GM03348 (cell line): ENCODE data around the gene EN1.

Source experiments
- DNase-seq: peaks from one replicate; pipeline ENCODE4 v3.0.0; 2012; ENCODE audit warnings: low spot score

Gene EN1

GRCh38 chr2:118817469-118817868, 30.0 kb downstream of the EN1 start:
- DNase-seq = no peak

GRCh38 chr2:118816669-118817068, 30.8 kb downstream of the EN1 start:
- DNase-seq = no peak

- DNase-seq = no peak
Measured at GRCh38 chr2:118815731-118816130, 31.7 kb downstream of the EN1 start.

GRCh38 chr2:118815314-118815713, 32.1 kb downstream of the EN1 start:
- no peak for DNase-seq

GRCh38 chr2:118814368-118814767, 33.1 kb downstream of the EN1 start:
- no peak for DNase-seq

- DNase-seq = no peak
Measured at GRCh38 chr2:118813601-118814339, 33.7 kb downstream of the EN1 start.

- no peak for DNase-seq
Measured at GRCh38 chr2:118813111-118813510, 34.3 kb downstream of the EN1 start.

- no peak for DNase-seq
Measured at GRCh38 chr2:118812552-118812951, 34.9 kb downstream of the EN1 start.

- no peak for DNase-seq
Measured at GRCh38 chr2:118811514-118812115, 35.8 kb downstream of the EN1 start.

- DNase-seq = no peak
Measured at GRCh38 chr2:118810766-118811165, 36.7 kb downstream of the EN1 start.

GRCh38 chr2:118808429-118808809, 39.0 kb downstream of the EN1 start:
- DNase-seq = peak; percentile 71

- DNase-seq = no peak
Measured at GRCh38 chr2:118807668-118808428, 39.6 kb downstream of the EN1 start.

GRCh38 chr2:118806797-118807667, 40.4 kb downstream of the EN1 start:
- peak; percentile 53 for DNase-seq

GRCh38 chr2:118805064-118805690, 42.3 kb downstream of the EN1 start:
- DNase-seq = peak; percentile 50

GRCh38 chr2:118803012-118803411, 44.4 kb downstream of the EN1 start:
- DNase-seq = no peak

- DNase-seq = peak; percentile 31
Measured at GRCh38 chr2:118801151-118801550, 46.3 kb downstream of the EN1 start.

- peak; percentile 56 for DNase-seq
Measured at GRCh38 chr2:118800736-118801135, 46.7 kb downstream of the EN1 start.

- DNase-seq = no peak
Measured at GRCh38 chr2:118794546-118794945, 52.9 kb downstream of the EN1 start.
